HG03571 (cell line): Measurements from ENCODE around the gene PAX2.
"Not testable (repeated sequence)": the region's sequence is repeated elsewhere in the genome, so short reads cannot be mapped to it uniquely, and the experiment has no call there.

Experiments used
- ATAC-seq: cut with Tn5 transposase; IDR thresholded peaks from one replicate; pipeline ENCODE4 v1.9.1; 2021; ENCODE audit not compliant: unreplicated experiment

The PAX2 gene

DNA sequence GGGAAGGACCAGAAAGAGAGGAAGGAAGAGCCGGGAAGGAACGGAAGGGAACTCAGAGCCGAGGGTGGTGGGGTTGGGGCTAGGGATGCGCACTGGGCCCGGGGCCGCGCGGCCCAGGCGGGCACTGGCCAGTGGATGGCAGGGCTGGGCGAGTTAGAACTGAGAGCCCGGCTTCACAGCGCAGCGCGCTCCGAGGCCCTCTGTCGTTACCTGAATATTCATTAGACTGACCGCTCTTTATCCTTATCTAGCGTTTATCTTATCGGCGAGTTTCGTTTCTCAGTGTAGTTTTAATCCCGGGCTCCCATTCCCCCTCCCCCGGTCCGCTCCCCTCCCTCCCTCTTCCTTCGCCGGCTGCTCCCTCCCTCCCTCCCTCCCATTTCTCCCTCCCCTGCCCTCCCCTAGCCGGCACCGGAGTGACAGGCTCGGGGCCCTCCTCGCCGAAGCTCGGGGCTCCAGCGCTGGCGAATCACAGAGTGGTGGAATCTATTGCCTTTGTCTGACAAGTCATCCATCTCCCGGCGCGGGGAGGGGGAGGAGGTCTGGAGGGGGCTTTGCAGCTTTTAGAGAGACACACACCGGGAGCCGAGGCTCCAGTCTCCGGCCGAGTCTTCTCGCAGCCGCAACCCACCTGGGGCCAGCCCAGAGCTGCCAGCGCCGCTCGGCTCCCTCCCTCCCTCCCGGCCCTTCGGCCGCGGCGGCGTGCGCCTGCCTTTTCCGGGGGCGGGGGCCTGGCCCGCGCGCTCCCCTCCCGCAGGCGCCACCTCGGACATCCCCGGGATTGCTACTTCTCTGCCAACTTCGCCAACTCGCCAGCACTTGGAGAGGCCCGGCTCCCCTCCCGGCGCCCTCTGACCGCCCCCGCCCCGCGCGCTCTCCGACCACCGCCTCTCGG is at the start of gene PAX2:
Gene PAX2, plus strand, starts transcription at position 596 of the 895 bp plus-strand sequence. CDS start 679 bp downstream, outside the sequence.
- ATAC-seq, result no peak

DNA sequence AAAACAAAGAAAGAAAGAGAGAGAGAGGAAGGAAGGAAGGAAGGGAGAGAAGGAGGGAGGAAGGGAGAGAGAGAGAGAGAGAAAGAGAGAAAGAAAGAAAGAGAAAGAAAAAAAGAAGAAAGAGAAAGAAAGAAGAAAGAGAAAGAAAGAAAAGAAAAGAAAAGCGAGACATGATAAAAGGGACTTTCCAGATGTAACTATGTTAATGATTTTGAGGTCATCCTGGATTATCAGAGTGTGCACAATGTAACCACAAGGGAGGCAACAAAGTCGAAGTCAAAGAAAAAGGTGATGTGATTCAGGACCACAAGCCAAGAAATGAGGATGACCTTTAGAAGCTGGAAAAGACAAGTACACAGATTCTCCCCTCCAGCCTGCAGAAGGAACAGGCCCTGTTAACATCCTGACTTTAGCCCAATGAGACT is 48.9 kb upstream of the PAX2 start:
- ATAC-seq, result no peak

DNA sequence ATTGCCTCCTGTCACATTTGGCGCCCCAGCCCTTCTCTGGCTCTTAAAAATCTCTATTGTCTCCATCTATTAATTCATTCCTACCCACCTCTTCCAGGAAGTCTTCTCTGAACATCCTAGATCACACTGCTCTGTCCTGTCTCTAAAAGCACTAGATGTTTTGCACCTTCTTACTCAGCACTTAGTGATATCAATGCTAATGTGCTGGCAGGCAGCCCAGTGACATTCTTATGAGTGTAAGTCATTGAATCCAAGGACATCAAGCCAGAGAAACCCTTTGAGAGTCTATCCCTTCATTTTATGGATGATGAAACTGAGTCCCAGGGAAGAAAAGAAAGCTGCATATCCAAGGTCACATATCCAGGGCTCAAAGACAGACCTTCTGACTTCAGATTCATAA is 48.3 kb upstream of the PAX2 start:
- no peak for ATAC-seq

DNA sequence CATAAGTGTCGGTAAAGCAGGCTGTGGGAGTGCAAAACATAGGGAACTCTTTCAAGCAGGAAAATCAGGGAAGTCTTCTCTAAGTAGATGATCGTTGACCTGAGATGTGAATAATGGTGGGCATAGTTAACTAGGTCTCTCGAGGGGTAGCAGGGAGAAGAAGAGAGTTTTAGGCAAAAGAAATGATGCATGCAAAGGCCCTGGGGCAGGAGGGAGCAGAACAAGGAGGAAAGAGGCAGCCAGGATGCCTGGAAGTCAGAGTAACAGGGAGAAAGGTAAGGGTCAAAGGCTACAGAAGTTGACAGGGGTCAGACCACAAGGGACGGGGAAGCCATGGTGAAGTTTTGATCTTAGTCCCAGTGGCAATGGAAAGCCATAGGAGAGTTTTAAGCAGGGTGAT is 47.8 kb upstream of the PAX2 start:
- no peak for ATAC-seq

DNA sequence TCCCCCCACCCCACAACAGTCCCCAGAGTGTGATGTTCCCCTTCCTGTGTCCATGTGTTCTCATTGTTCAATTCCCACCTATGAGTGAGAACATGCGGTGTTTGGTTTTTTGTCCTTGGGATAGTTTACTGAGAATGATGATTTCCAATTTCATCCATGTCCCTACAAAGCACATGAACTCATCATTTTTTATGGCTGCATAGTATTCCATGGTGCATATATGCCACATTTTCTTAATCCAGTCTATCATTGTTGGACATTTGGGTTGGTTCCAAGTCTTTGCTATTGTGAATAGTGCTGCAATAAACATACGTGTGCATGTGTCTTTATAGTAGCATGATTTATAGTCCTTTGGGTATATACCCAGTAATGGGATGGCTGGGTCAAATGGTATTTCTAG is 43.7 kb upstream of the PAX2 start:
- ATAC-seq, result not testable (repeated sequence)

DNA sequence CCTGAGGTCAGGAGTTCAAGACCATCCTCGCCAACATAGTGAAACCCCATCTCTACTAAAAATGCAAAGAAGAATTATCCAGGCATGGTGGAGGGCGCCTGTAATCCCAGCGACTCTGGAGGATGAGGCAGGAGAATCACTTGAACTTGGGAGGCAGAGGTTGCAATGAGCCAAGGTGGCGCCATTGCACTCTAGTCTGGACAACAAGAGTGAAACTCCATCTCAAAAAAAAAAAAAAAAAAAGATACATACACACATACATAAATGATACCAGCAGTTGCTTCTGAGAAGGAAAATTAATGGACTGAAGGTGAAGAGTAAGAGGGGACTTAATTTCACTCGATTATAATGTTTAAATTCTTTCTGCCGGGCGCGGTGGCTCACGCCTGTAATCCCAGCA is 40.2 kb upstream of the PAX2 start:
- ATAC-seq, result no peak

DNA sequence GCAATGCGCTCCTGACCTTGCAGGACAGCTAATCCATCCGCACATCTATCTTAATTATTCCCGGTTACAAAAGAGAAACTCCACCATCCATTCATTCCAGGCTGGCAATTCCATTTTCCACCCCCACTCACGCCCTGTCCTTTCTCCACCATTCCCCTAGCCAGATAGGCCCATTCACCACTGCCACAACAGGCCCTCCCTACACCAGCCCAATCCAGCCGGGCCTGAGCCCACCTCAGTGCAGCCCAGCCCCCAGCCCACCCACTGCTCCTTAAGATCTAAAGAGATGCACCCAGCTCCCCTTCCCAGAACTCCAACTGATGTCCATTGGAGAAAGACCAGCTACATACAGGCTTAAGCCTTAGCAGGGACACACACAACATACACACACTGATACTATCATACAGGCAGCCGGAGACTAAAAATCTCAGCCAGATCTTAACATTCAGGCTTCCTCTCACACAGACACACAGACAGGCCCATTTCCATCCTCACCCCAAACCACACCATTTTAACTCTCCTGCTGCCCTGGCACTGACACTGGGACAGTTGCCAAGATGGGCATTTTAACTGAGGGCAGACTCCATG is 38.0 kb upstream of the PAX2 start:
- ATAC-seq, result no peak

DNA sequence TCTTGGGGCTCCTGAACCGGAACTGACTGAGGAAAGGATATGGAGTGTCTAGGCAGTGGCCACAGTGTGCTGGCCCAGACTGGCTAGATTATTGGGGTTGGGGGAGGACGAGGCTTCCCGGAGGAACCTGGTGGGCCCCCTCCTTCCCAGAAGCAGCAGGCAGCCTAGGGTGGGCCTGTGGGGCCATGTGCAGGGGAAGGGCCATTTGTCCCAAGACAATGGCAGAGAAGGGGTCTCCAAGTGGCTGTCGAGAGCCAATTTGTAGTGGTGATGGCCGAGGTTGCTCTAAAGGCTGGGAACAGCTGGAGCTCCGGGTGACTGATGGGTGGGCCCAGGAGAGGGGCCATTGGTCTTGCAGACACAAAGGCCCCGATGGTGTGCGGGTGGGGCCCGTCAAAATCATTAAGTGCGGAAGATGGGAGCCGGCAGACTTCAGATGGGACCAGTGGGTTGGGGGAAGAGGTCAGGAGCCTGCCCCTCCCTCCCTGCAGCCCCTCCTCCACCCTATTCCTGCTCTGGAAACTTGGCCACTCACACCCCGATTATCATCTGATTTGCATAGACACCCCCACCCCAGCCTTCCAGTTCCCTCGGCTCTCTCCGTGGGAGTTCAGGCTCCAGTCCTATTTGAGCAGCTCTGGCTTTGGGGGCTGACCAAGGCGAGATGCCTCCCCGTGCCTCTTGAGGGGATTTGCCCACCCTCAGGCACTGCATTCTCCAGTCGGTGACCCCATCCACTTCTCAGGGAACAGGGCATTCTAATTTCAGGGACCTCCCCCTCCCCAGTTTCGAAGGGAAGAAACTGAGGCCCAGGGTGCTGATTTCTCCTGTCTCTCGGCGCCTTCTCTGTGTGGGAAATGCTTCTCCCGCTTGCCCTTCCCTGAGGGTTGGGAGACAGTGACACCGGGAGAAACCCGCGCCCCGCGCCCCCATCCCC is 36.0 kb upstream of the PAX2 start:
- ATAC-seq, result no peak

DNA sequence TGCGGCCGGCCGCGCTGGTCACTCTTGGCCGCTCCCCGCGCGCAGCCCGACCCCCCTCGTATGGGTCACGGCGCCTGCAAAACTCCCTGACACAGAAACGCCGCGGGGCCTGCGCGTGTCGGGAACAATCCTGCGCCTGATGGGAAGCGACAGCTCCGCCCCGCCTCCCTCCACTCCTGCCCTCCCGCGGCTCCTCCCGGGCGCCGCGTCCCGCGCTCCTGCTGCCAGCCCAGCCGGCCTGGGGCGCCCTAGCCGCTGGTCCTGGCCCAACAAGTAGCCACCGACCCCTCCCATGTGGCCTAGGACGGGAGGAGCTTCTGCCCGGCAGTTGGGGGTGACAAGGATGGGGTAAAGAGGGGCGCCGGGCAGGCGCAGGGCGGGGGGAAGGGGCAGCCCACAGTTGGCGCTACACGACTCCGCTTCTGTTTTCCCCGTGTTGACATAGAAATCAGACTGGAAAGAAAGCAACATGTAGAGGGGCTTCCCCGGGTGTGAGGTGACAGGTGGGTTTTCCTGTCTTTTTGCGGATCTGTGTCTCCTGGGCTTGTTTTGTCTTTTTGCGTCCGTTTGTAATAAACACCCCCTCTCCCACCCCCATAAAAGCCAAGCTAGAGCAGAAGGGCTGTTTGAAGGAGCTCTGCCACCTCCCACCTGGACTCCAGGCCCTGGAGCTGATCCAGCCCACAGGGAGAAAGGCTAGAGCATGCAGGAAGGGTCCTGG is 35.1 kb upstream of the PAX2 start:
- ATAC-seq, result no peak

DNA sequence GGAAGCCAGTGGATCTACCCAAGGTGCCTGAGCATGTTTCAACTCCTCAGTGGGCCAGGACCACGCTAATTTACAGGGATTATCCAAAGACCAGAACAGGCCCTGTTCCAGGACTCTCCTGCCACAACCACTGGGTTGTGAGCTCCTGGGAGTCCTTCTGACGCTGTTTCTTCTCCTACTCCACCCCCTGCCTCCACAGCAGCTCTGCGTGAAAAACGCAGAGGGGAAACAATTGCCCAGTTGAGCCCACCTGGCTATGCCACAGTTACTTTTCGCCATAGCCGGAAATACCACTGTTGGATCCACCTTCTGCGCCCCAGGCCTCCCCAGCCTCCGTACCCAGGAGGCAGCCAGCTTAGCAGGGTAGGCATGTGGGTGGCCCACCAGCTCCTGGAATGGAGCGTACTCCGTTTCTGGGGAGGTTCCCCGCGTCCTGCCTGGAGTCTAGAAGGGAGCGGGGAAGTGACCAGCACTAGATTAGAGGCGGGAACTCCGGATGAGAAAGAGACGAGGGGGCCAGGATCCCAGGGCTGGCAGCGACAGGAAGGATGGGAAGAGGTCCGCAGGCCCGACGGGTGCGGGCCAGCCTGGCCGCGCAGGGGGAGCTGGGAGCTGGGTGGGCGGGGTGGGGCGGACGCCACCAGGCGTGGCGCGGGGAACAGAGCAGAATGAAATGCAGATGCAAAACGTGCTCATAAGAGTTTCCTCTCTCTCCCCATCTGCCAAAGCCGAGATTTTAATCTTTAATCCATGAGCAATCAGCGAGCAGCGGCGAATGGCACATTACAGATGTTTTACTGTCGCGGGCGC is 32.1 kb upstream of the PAX2 start:
- no peak for ATAC-seq

DNA sequence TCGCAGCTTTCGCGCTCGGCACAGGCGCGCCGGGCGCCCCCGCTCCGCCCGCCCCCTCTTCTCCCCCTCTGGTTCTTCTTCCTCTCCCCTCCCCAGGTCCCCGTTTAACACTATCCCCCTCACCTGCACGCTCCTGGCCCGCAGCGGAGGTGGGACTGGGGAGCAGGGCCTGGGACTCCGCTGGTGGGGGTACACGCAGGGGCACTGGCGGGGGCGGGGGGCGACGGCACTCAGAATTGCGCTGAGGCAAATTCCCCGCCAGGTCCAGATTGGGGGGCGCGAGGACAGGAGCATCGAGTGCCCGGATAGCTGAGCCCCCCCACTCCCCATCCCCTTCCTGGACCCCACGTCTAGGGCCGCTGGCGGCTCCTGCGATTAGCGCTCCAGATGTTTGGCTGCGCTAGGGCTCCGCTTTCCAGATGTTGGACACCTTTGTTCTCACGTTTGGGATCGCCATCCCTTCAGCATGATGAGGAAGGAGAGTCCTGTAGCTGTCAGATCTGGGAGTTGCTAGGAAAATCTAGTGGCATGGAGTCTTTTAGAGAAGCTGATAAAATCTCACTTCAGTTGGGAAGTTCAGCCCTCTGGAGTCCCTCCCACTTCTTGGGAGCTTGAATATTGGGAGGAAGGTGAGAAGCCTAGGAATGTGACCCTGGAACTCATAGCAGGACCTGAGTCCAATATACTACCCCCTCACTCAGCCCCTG is 31.4 kb upstream of the PAX2 start:
- no peak for ATAC-seq

DNA sequence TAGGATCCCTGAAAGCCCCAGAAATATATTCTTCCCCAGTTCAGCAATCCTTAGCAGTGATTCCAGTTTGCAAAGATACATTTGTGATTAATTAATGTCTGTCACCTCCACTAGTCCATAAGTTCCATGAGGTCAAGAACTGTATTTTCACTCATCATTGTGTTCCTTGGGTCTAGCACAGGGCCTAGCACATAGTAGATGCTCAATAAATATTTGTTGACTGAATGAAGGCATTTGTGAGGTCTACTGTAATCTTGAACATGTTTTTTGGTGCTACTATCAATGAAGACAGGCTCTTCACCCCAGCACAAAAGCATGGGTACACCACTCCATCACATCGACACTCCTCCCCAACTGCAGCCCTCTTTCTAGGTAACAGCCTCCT is 30.8 kb upstream of the PAX2 start:
- ATAC-seq, result no peak

DNA sequence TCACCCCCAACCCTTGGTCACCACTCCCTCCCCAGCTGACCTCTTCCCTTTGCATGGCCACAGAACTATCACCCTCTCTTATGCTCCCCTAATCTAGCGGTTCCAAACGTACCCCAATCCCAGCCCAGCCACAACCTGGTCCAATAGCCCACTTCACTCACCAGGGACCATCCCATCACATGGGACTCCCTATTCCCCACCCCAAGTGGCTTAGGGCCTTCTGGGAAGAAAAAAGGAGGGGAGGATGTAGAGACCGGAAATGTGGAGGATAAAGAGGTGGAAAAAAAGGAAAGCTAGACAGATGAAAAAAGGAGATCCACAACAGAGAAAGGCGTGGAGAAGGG is 30.3 kb upstream of the PAX2 start:
- no peak for ATAC-seq

DNA sequence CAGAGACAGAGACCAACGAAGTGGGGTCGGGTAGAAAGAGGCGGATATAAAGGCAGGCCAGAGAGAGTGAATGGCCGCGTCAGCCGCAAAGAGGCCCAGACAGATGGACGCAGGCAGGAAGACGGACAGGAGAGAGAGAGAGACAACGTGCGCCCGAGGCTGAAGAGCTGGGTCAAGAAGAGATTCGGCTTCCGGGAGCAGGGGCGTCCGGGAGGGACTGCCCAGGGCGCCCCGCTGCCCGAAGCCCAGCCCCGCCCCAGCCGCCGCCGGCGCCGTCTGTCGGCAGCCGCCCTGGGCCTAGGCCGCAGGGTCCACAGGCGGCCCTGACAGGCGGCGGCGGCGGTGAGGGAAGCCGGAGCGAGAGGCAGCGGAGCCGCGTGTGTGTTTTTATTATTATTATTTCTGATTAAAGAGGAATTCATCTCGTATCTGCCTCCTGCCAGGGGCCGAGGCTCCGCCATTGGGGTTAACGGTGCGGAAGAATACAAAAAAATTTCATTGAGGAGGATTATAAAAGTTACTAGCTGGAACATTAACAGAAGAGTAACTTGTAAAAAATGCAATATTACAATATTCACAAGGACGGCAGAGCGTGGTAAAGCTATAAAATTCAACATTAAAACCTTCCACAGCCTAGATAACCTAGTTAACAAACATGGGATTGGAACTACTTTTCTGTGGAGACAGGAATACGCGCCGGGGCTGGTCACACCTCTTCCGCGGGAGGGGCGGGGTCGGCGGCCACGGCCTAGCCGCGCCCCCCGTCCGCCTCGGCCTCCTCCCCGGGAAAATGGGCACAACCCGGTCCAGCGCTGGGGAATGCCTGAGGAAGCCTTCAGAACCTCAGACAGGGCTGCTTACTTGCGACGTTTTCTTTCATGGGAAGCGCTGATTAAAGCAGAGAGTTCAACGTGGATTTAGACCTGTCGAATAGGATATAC is 29.7 kb upstream of the PAX2 start:
- ATAC-seq, result no peak

DNA sequence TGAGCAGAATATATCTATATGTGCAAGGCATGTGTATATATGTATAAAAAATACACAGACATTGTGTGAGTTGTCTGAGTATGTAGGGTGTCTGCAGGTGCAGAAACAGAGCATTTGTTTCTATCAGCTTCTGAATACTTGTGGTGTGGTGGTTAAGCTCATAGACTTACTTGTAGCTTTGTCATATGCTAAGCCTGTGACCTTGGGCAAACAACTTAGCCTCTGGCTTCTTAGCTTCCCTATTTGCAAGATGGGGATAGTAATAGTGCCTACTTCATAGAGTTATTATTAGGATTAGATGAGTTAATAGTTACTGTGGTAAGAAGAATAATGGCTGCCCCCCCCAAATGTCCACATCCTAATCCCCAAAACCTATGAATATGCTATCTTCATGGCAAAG is 28.2 kb upstream of the PAX2 start:
- ATAC-seq, result no peak

DNA sequence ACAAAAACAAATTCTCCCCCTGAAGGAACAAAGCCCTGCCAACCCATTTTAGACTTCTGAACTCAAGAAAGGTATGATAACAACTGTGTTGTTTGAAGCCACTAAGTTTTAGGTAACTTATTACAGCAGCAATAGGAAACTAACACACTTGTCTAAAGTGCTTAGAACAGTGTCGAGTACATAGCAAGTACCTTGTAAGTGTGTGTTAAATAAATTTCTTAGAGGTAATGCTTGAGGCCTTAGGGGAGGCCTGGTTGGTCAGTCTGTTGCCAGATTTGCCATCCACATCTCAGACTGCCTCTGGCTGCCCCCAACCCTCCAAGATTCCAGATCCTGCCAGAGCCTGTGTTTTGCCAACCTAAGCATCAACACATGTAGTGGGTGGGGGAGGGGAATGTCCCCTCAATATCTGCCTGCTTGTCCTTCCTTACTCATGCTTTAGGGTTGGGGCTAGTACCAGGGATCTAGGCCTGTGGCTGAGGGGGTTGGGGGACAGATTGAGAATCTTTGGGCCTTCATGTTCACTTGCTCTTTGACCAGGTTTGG is 27.1 kb upstream of the PAX2 start:
- ATAC-seq, result no peak

DNA sequence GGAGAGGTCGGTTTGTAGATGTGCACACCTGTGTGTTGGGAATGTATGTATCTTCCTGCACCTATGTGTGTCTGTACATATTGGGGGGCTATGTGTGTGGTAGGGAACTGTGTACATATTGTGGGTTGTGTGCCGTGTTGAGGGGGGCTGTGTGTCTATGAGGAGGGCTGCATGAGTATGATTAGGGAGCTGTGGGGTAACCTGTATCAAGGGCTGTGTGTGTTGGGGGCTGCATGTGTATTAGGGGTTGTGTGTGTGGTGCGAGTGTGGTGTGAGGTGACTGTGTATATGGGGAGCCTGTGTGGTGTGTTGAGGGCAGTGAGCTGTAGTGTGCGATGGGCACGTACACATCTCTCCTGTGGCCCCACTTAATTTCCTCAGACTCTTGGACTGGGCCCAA is 22.2 kb upstream of the PAX2 start:
- no peak for ATAC-seq
